Measurements from ENCODE around the gene ZNF717. TPM values are rescaled to one million over a fixed set of nuclear protein-coding genes. Genes with fewer than 3 reads are reported as not detected.

ZNF717 gene
- total RNA-seq, 1 experiment from 2014 or later = 13.0 TPM

- Histone ChIP-seq H2BK120ac (ENCODE audit: low read depth, low read length, poor library complexity, severe bottlenecking) (no peak overlapping the region), H2BK12ac (ENCODE audit: insufficient read length, low read depth, low read length) (no peak overlapping the region), H3K18ac (ENCODE audit: insufficient read length, low read depth, low read length) (no peak overlapping the region), H4K91ac (ENCODE audit: insufficient read length, low read depth, low read length) (no peak overlapping the region), H3K4me2 (ENCODE audit: insufficient read depth, insufficient read length, low read length) (no peak overlapping the region), H2AK5ac (ENCODE audit: insufficient read length, low read length) (no peak overlapping the region), H3K27ac (ENCODE audit: insufficient read length, low read depth, low read length) (no peak overlapping the region), H3T11ph (ENCODE audit: low read length) (no peak overlapping the region), H3K79me1 (ENCODE audit: insufficient read depth, low read depth, low read length, poor library complexity, severe bottlenecking) (no peaks in the 10 kb centered on the region), H3K14ac (ENCODE audit: insufficient read depth, low read length) (no peak overlapping the region), H3K27me3 (ENCODE audit: insufficient read depth, low read length) (no peaks in the 10 kb centered on the region), H3K56ac (ENCODE audit: insufficient read length, low read depth, low read length) (no peak overlapping the region), H2BK20ac (ENCODE audit: low read depth, low read length, poor library complexity, severe bottlenecking) (no peak overlapping the region), H3K23me2 (ENCODE audit: insufficient read length, low read depth, low read length, poor library complexity, severe bottlenecking) (no peaks in the 10 kb centered on the region), H4K5ac (ENCODE audit: insufficient read length, low read depth, low read length) (no peak overlapping the region), H3K79me2 (ENCODE audit: insufficient read depth, low read length) (no peaks in the 10 kb centered on the region), H2BK5ac (ENCODE audit: insufficient read length, low read length) (no peak overlapping the region), H3K9ac (ENCODE audit: extremely low read depth, insufficient read length, low read length) (no peak overlapping the region), H4K8ac (replicated peaks; ENCODE audit: insufficient read length, low read depth, low read length) (no peak overlapping the region), H2BK15ac (ENCODE audit: low read depth, low read length) (no peak overlapping the region), H3K9me3 (ENCODE audit: control insufficient read depth, low read depth, low read length) (peaks cover 7% of the 10 kb centered on the region), H4K20me1 (ENCODE audit: control insufficient read depth, insufficient read depth, insufficient read length) (no peaks in the 10 kb centered on the region), H3K4me1 (ENCODE audit: insufficient read depth, low read length) (no peaks in the 10 kb centered on the region), H3K23ac (ENCODE audit: insufficient read length, low read depth, low read length) (no peak overlapping the region), H2AFZ (ENCODE audit: low read length) (no peak overlapping the region), H3K4ac (ENCODE audit: low read depth, low read length) (no peak overlapping the region)
- Mint-ChIP-seq H3K4me3 (no peak overlapping the region), H3K9me3 (peaks cover 27 to 33% of the 10 kb centered on the region in 2 experiments), H3K4me1 (no peaks in the 10 kb centered on the region), H3K36me3 (ENCODE audit: insufficient read depth in 1 of 3, low read depth in 3 of 3) (peaks cover 9 to 10% (median 10%) of the 10 kb centered on the region in 3 experiments; a peak in 6 of 7 replicates), H3K27ac (no peak overlapping the region), H3K27me3 (ENCODE audit: low read depth) (no peaks in the 10 kb centered on the region)
- no peak for DNase-seq
- no CpG with 5 or more reads among the region's 2 CpGs for WGBS (ENCODE audit: extremely low coverage, insufficient read length, low lambda C conversion rate)
- no peak for TF ChIP-seq CTCF (conservative IDR thresholded peaks at IDR 0.05)
Measured at GRCh38 chr3:75692061-75692460, 93.3 kb downstream of the ZNF717 start.

Measured in H9 (cell line).